ACC112 (cell line): ENCODE results near the gene ICAM4.

Experiments used
- H2AFZ ChIP-seq: fragments of 200-600 bp; sonication (generic); one replicate; pipeline ENCODE4 v1.6.0; 2017; ENCODE audit warnings: antibody characterized with exemption, low read length; ENCODE audit not compliant: unreplicated experiment
- H3K27ac ChIP-seq: fragments of 200-600 bp; sonication (generic); 2 replicates; pipeline ENCODE4 v1.5.1; 2014; ENCODE audit warnings: low read depth, mild to moderate bottlenecking, antibody characterized with exemption, low read length, moderate library complexity
- H3K27me3 ChIP-seq: fragments of 200-600 bp; sonication (generic); 2 replicates; pipeline ENCODE4 v1.6.1; 2014; ENCODE audit warnings: mild to moderate bottlenecking, antibody characterized with exemption, low read length, moderate library complexity, mixed read lengths; ENCODE audit not compliant: insufficient read depth
- H3K36me3 ChIP-seq: fragments of 200-600 bp; sonication (generic); 2 replicates; pipeline ENCODE4 v1.6.1; 2016; ENCODE audit warnings: mild to moderate bottlenecking, antibody characterized with exemption, low read length, moderate library complexity, mixed read lengths; ENCODE audit not compliant: insufficient read depth
- H3K4me1 ChIP-seq: fragments of 200-600 bp; sonication (generic); one replicate; pipeline ENCODE4 v1.6.1; 2016; ENCODE audit warnings: low read length, mixed read lengths; ENCODE audit not compliant: insufficient read depth, unreplicated experiment, control insufficient read depth
- H3K4me3 ChIP-seq: fragments of 200-600 bp; sonication (generic); 2 replicates; pipeline ENCODE4 v1.5.1; 2014; ENCODE audit warnings: mild to moderate bottlenecking, low read depth, low read length
- H3K79me2 ChIP-seq: fragments of 200-600 bp; sonication (generic); one replicate; pipeline ENCODE4 v1.6.0; 2016; ENCODE audit warnings: low read length; ENCODE audit not compliant: control insufficient read depth, unreplicated experiment, insufficient read depth

The ICAM4 gene

GRCh38 chr19:10305139-10305806 lies 18.5 kb downstream of the ICAM4 start:
- no peaks in the 10 kb centered on the region for H3K36me3 ChIP-seq
- no peak overlapping the region for H3K4me3 ChIP-seq
- H3K27me3 ChIP-seq = no peaks in the 10 kb centered on the region
- no peak overlapping the region for H2AFZ ChIP-seq
- H3K27ac ChIP-seq = no peak overlapping the region
- no peaks in the 10 kb centered on the region for H3K79me2 ChIP-seq
- H3K4me1 ChIP-seq = peaks cover 15% of the 10 kb centered on the region

GRCh38 chr19:10306327-10306726 lies 19.6 kb downstream of the ICAM4 start:
- Histone ChIP-seq H2AFZ (no peak overlapping the region), H3K36me3 (no peaks in the 10 kb centered on the region), H3K27me3 (no peaks in the 10 kb centered on the region), H3K4me3 (no peak overlapping the region), H3K79me2 (no peaks in the 10 kb centered on the region), H3K27ac (no peak overlapping the region), H3K4me1 (peaks cover 15% of the 10 kb centered on the region)

- H3K36me3 ChIP-seq = no peaks in the 10 kb centered on the region
Observed at GRCh38 chr19:10309423-10309822, 22.7 kb downstream of the ICAM4 start, which contains the start of gene ZGLP1. Gene ZGLP1 (minus strand): TSS chr19:10309815.

GRCh38 chr19:10315335-10316214 lies 28.8 kb downstream of the ICAM4 start, which contains the start of gene FDX2:
Gene FDX2 (minus strand): TSS chr19:10316015. CDS start chr19:10315996, 19 bp downstream.
- Histone ChIP-seq H3K4me1 (no peaks in the 10 kb centered on the region), H2AFZ (no peak within 1 kb of the TSS), H3K4me3 (peak within 1 kb of the TSS; percentile 87), H3K27me3 (no peaks in the 10 kb centered on the region), H3K36me3 (no peaks in the 10 kb centered on the region), H3K79me2 (peaks cover 6% of the 10 kb centered on the region), H3K27ac (peak within 1 kb of the TSS; percentile 14; the same call in 1 of the 2 replicates)

More at GRCh38 chr19:10309423-10309822, 22.7 kb downstream of the ICAM4 start, which contains the start of gene ZGLP1:
- no peak within 1 kb of the TSS for H3K27ac ChIP-seq
- H3K27me3 ChIP-seq = no peaks in the 10 kb centered on the region
- peaks cover 3% of the 10 kb centered on the region for H3K79me2 ChIP-seq
- no peak within 1 kb of the TSS for H3K4me3 ChIP-seq
- H3K4me1 ChIP-seq = peaks cover 4% of the 10 kb centered on the region
- no peak within 1 kb of the TSS for H2AFZ ChIP-seq

GRCh38 chr19:10316229-10317044 lies 29.7 kb downstream of the ICAM4 start:
- no peak overlapping the region for H2AFZ ChIP-seq
- peaks cover 6% of the 10 kb centered on the region for H3K79me2 ChIP-seq
- H3K27me3 ChIP-seq = no peaks in the 10 kb centered on the region
- H3K27ac ChIP-seq = no peak overlapping the region
- no peaks in the 10 kb centered on the region for H3K4me1 ChIP-seq
- no peaks in the 10 kb centered on the region for H3K36me3 ChIP-seq
- peak overlapping the region; percentile 87; the same call in 1 of the 2 replicates for H3K4me3 ChIP-seq

- Histone ChIP-seq H2AFZ (no peak overlapping the region), H3K4me3 (no peak overlapping the region), H3K4me1 (no peaks in the 10 kb centered on the region), H3K27me3 (no peaks in the 10 kb centered on the region), H3K36me3 (no peaks in the 10 kb centered on the region), H3K79me2 (peaks cover 6% of the 10 kb centered on the region), H3K27ac (no peak overlapping the region)
Observed at GRCh38 chr19:10317045-10317856, 30.5 kb downstream of the ICAM4 start.

GRCh38 chr19:10317857-10318462 lies 31.2 kb downstream of the ICAM4 start:
- Histone ChIP-seq H2AFZ (no peak overlapping the region), H3K4me3 (no peak overlapping the region), H3K27me3 (no peaks in the 10 kb centered on the region), H3K27ac (no peak overlapping the region), H3K79me2 (peaks cover 6% of the 10 kb centered on the region), H3K36me3 (no peaks in the 10 kb centered on the region), H3K4me1 (no peaks in the 10 kb centered on the region)

- no peak overlapping the region for H3K27ac ChIP-seq
- H3K4me3 ChIP-seq = no peak overlapping the region
- H3K79me2 ChIP-seq = peaks cover 6% of the 10 kb centered on the region
- no peaks in the 10 kb centered on the region for H3K27me3 ChIP-seq
- H3K36me3 ChIP-seq = no peaks in the 10 kb centered on the region
- H2AFZ ChIP-seq = no peak overlapping the region
- H3K4me1 ChIP-seq = no peaks in the 10 kb centered on the region
Observed at GRCh38 chr19:10318807-10319682, 32.3 kb downstream of the ICAM4 start.
